ENCODE results near the gene OXER1.
A peak's percentile ranks its signal among the peaks of the same experiment; 100 is the strongest.

OXER1 gene

DNA sequence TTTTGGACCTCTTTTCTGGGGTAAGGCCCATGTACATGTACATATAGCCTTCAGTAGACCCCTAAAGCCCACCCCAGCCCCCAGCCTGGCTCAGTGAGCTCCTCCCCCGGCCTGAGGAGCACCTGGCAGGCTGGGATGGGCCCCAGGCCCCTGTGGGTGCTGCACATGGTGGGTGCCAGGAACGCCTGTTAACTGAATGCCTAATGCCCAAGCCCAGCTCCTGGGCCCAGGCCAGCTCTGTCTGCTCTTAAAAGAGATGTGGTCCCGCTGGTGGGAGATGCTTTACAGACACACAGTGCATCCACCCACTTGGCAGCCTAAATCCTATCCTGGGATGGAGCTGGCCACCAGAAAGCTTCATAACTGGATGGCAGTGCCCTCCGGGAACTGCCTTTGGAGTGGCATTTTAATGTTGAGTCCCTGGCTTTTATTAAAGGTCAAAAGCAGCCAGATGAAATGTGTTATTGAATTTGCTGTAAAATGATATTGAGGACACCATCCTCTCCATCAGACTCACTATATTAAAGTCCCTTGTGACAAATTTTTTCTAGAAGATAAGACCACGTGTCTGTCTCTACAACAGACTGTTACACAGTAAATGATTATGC, 7.7 kb upstream of the OXER1 start:
- no peak overlapping the region for H3K4ac ChIP-seq (ENCODE audit: low read depth, low read length)
- no peak overlapping the region for H3K4me3 ChIP-seq (ENCODE audit: low read depth, low read length)
- H3K4me2 ChIP-seq (ENCODE audit: low read length), result no peak overlapping the region
- no peak overlapping the region for H2AFZ ChIP-seq (ENCODE audit: insufficient read depth, low read length, poor library complexity)
- H3K27ac ChIP-seq (ENCODE audit: low read depth, low read length), result no peak overlapping the region
- H3K9me3 ChIP-seq (ENCODE audit: insufficient read depth, low read depth, low read length), result peaks cover 2% of the 10 kb centered on the region
- H3K79me1 ChIP-seq (ENCODE audit: low read length), result no peaks in the 10 kb centered on the region
- no peak overlapping the region for H2BK5ac ChIP-seq (ENCODE audit: low read depth, low read length, poor library complexity)
- no peak overlapping the region for H4K8ac ChIP-seq (ENCODE audit: low read depth, low read length)
- no peak overlapping the region for H4K91ac ChIP-seq (ENCODE audit: low read depth, low read length)
- no peak overlapping the region for H2BK12ac ChIP-seq (ENCODE audit: low read length)
- no peaks in the 10 kb centered on the region for H3K79me2 ChIP-seq (ENCODE audit: control insufficient read depth, insufficient read depth, low read length, poor library complexity)
- no peaks in the 10 kb centered on the region for H3K27me3 ChIP-seq (ENCODE audit: insufficient read depth, low read length)
- no peak overlapping the region for H3K18ac ChIP-seq (ENCODE audit: low read length)
- H3K4me1 ChIP-seq (ENCODE audit: control insufficient read depth in 1 of 2, insufficient read depth in 2 of 2, low read length in 2 of 2), result no peaks in the 10 kb centered on the region
- WGBS (ENCODE audit: extremely low coverage, insufficient coverage, insufficient read length), result no CpG with 5 or more reads among the region's 5 CpGs
- H2BK120ac ChIP-seq (ENCODE audit: insufficient read depth, low read length, poor library complexity), result no peak overlapping the region
- no peak overlapping the region for H3K23ac ChIP-seq (ENCODE audit: low read length)
- DNase-seq, result no peak
- H3K14ac ChIP-seq (ENCODE audit: low read length), result no peak overlapping the region
- H3K36me3 ChIP-seq (ENCODE audit: control insufficient read depth in 1 of 2, insufficient read depth in 2 of 2, low read length in 2 of 2), result no peaks in the 10 kb centered on the region
- H2AK5ac ChIP-seq (ENCODE audit: low read length), result no peak overlapping the region
- no peak overlapping the region for H3K9ac ChIP-seq (ENCODE audit: low read length)
- H4K12ac ChIP-seq (ENCODE audit: low read depth, low read length), result no peak overlapping the region

DNA sequence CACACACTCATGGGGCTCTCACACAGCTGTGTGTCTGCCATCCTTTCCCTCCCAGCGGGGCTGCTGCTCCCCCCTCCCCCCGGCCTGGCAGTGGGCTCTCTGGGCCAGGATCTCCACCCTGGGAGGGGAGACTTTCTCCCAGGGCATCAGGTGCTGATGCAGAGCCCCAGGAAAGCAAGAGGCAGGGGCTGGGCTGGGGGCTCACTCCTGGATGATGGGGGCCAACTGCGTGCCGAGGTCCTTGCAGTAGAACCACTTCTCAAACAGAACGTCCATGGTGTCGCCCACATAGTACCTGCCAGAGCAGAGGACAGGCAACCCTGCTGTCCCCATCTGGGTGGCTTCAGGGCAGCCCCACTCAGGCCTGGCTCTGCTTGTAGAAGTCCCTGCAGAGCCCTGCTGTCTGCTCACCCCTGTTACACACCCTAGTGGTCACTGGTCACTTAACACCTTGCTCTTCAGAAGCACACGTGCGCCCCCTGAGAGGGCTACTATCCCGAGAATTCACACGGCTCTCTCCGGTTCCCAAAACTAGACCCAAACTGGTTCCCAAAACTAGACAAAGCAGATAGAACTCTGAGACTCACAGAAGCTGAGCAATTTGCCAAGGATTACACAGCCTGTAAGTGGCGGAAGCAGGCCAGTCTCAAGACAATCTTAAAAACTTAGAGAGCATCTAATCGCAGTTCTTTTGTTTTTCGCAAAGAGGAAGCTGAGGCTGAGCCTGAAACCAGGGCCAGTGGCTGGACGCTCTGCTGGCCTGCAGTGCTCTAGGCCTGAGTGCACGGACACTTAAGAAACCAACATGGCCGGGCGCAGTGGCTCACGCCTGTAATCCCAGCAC, 6.6 kb upstream of the OXER1 start:
- no CpG with 5 or more reads among the region's 19 CpGs for WGBS (ENCODE audit: extremely low coverage, insufficient coverage, insufficient read length)
- peak; percentile 22 to 49 for DNase-seq
- no peak overlapping the region for H2BK120ac ChIP-seq (ENCODE audit: insufficient read depth, low read length, poor library complexity)
- no peaks in the 10 kb centered on the region for H3K4me1 ChIP-seq (ENCODE audit: control insufficient read depth in 1 of 2, insufficient read depth in 2 of 2, low read length in 2 of 2)
- no peak overlapping the region for H4K12ac ChIP-seq (ENCODE audit: low read depth, low read length)
- H3K14ac ChIP-seq (ENCODE audit: low read length), result no peak overlapping the region
- no peak overlapping the region for H4K8ac ChIP-seq (ENCODE audit: low read depth, low read length)
- H3K79me2 ChIP-seq (ENCODE audit: control insufficient read depth, insufficient read depth, low read length, poor library complexity), result no peaks in the 10 kb centered on the region
- no peak overlapping the region for H2AFZ ChIP-seq (ENCODE audit: insufficient read depth, low read length, poor library complexity)
- H3K4ac ChIP-seq (ENCODE audit: low read depth, low read length), result no peak overlapping the region
- no peaks in the 10 kb centered on the region for H3K79me1 ChIP-seq (ENCODE audit: low read length)
- H3K18ac ChIP-seq (ENCODE audit: low read length), result no peak overlapping the region
- no peak overlapping the region for H2BK12ac ChIP-seq (ENCODE audit: low read length)
- H3K4me3 ChIP-seq (ENCODE audit: low read depth, low read length), result no peak overlapping the region
- no peak overlapping the region for H4K91ac ChIP-seq (ENCODE audit: low read depth, low read length)
- no peak overlapping the region for H2BK5ac ChIP-seq (ENCODE audit: low read depth, low read length, poor library complexity)
- H3K9me3 ChIP-seq (ENCODE audit: insufficient read depth, low read depth, low read length), result peaks cover 2% of the 10 kb centered on the region
- no peak overlapping the region for H3K23ac ChIP-seq (ENCODE audit: low read length)
- no peak overlapping the region for H3K9ac ChIP-seq (ENCODE audit: low read length)
- H2AK5ac ChIP-seq (ENCODE audit: low read length), result no peak overlapping the region
- no peak overlapping the region for H3K27ac ChIP-seq (ENCODE audit: low read depth, low read length)
- no peaks in the 10 kb centered on the region for H3K36me3 ChIP-seq (ENCODE audit: control insufficient read depth in 1 of 2, insufficient read depth in 2 of 2, low read length in 2 of 2)
- H3K27me3 ChIP-seq (ENCODE audit: insufficient read depth, low read length), result no peaks in the 10 kb centered on the region
- H3K4me2 ChIP-seq (ENCODE audit: low read length), result no peak overlapping the region

DNA sequence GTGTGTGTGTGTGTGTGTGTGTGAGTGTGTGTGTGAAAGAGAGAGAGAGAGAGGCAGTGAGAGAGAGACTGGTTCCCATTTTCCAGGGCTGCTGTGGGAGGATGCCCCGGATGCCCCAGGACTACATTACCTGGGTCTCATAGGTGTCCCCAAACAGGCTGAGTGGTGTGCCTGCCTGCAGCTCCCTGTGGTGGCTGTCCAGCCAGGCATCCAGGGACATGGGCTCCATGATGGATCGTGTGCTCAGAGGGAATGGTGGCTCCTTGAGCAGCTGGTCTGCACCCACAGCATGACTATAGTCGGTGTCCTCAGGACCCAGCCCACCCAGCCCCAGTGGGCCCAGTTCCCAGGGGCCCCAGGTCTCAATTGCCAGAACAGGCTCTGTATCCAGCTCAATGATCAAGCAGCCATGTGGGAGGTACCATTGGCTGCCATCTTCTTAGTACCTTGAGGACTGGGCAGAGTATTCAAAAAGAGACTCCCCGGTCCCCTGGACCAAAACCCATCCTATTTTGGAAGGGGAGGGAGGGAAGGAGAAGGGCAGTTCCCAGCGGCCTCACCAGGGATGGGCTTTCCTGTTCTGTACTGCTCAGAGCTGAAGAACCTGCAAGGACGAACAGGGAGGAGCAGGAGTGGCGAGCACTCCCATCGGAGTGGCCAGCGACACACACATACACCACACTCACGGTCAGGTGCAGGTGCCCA, 5.8 kb upstream of the OXER1 start:
- no peak overlapping the region for H2AFZ ChIP-seq (ENCODE audit: insufficient read depth, low read length, poor library complexity)
- H3K79me1 ChIP-seq (ENCODE audit: low read length), result no peaks in the 10 kb centered on the region
- H2BK12ac ChIP-seq (ENCODE audit: low read length), result no peak overlapping the region
- H3K4me2 ChIP-seq (ENCODE audit: low read length), result no peak overlapping the region
- H3K4ac ChIP-seq (ENCODE audit: low read depth, low read length), result no peak overlapping the region
- H3K79me2 ChIP-seq (ENCODE audit: control insufficient read depth, insufficient read depth, low read length, poor library complexity), result no peaks in the 10 kb centered on the region
- no peak overlapping the region for H4K91ac ChIP-seq (ENCODE audit: low read depth, low read length)
- H2BK5ac ChIP-seq (ENCODE audit: low read depth, low read length, poor library complexity), result no peak overlapping the region
- no peak overlapping the region for H3K23ac ChIP-seq (ENCODE audit: low read length)
- peaks cover 2% of the 10 kb centered on the region for H3K9me3 ChIP-seq (ENCODE audit: insufficient read depth, low read depth, low read length)
- H4K12ac ChIP-seq (ENCODE audit: low read depth, low read length), result no peak overlapping the region
- H3K4me3 ChIP-seq (ENCODE audit: low read depth, low read length), result no peak overlapping the region
- no peak overlapping the region for H3K18ac ChIP-seq (ENCODE audit: low read length)
- no peaks in the 10 kb centered on the region for H3K27me3 ChIP-seq (ENCODE audit: insufficient read depth, low read length)
- H2BK120ac ChIP-seq (ENCODE audit: insufficient read depth, low read length, poor library complexity), result no peak overlapping the region
- no peak overlapping the region for H3K14ac ChIP-seq (ENCODE audit: low read length)
- DNase-seq, result no peak
- WGBS (ENCODE audit: extremely low coverage, insufficient coverage, insufficient read length), result no CpG with 5 or more reads among the region's 10 CpGs
- no peak overlapping the region for H2AK5ac ChIP-seq (ENCODE audit: low read length)
- no peak overlapping the region for H3K27ac ChIP-seq (ENCODE audit: low read depth, low read length)
- H4K8ac ChIP-seq (ENCODE audit: low read depth, low read length), result no peak overlapping the region
- H3K36me3 ChIP-seq (ENCODE audit: control insufficient read depth in 1 of 2, insufficient read depth in 2 of 2, low read length in 2 of 2), result no peaks in the 10 kb centered on the region
- H3K4me1 ChIP-seq (ENCODE audit: control insufficient read depth in 1 of 2, insufficient read depth in 2 of 2, low read length in 2 of 2), result no peaks in the 10 kb centered on the region
- H3K9ac ChIP-seq (ENCODE audit: low read length), result no peak overlapping the region

DNA sequence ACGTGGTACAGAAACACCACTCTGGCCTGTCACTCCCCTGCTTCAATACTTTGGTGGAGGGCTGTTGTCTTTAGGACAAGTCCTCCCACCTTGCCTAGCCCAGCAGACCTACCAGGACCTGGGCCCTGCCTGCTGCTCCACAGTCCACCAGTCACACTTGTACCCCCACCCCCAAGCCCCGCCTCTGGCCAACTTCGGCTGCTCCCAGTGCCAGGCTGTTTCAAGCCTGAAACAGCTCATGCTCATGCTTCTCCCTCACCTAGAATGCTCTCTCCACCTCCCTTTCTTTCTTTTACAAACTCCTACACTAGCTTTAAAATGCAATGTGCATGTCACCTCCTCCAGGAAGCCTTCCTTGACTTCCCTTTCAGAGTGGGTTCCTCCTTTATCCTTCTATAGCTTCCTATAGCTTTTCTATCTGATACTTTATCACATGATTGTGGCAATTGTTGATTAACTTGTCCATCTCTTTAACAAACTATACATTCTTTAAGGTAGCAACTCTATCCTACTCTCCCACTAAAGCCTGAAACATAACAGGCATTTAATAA, 4.8 kb upstream of the OXER1 start:
- H3K9me3 ChIP-seq (ENCODE audit: insufficient read depth, low read depth, low read length), result peaks cover 2% of the 10 kb centered on the region
- H2BK120ac ChIP-seq (ENCODE audit: insufficient read depth, low read length, poor library complexity), result no peak overlapping the region
- H3K4me2 ChIP-seq (ENCODE audit: low read length), result no peak overlapping the region
- H4K12ac ChIP-seq (ENCODE audit: low read depth, low read length), result no peak overlapping the region
- no peaks in the 10 kb centered on the region for H3K79me1 ChIP-seq (ENCODE audit: low read length)
- no peak overlapping the region for H2BK12ac ChIP-seq (ENCODE audit: low read length)
- no peak for DNase-seq
- H3K27me3 ChIP-seq (ENCODE audit: insufficient read depth, low read length), result no peaks in the 10 kb centered on the region
- no CpG with 5 or more reads among the region's 3 CpGs for WGBS (ENCODE audit: extremely low coverage, insufficient coverage, insufficient read length)
- H3K18ac ChIP-seq (ENCODE audit: low read length), result no peak overlapping the region
- H3K14ac ChIP-seq (ENCODE audit: low read length), result no peak overlapping the region
- H4K91ac ChIP-seq (ENCODE audit: low read depth, low read length), result no peak overlapping the region
- no peak overlapping the region for H3K23ac ChIP-seq (ENCODE audit: low read length)
- no peak overlapping the region for H4K8ac ChIP-seq (ENCODE audit: low read depth, low read length)
- no peak overlapping the region for H3K4ac ChIP-seq (ENCODE audit: low read depth, low read length)
- H3K4me3 ChIP-seq (ENCODE audit: low read depth, low read length), result no peak overlapping the region
- H2AFZ ChIP-seq (ENCODE audit: insufficient read depth, low read length, poor library complexity), result no peak overlapping the region
- no peak overlapping the region for H2BK5ac ChIP-seq (ENCODE audit: low read depth, low read length, poor library complexity)
- H3K4me1 ChIP-seq (ENCODE audit: control insufficient read depth in 1 of 2, insufficient read depth in 2 of 2, low read length in 2 of 2), result no peaks in the 10 kb centered on the region
- H3K9ac ChIP-seq (ENCODE audit: low read length), result no peak overlapping the region
- H3K79me2 ChIP-seq (ENCODE audit: control insufficient read depth, insufficient read depth, low read length, poor library complexity), result no peaks in the 10 kb centered on the region
- no peaks in the 10 kb centered on the region for H3K36me3 ChIP-seq (ENCODE audit: control insufficient read depth in 1 of 2, insufficient read depth in 2 of 2, low read length in 2 of 2)
- H2AK5ac ChIP-seq (ENCODE audit: low read length), result no peak overlapping the region
- no peak overlapping the region for H3K27ac ChIP-seq (ENCODE audit: low read depth, low read length)

Data from trophoblast cell (in vitro differentiated cells and primary cell).